Measurements from ENCODE around the gene LACTBL1. TPM values are rescaled to one million over a fixed set of nuclear protein-coding genes. Genes with fewer than 3 reads are reported as not detected.

Gene LACTBL1
- total and polyA plus RNA-seq, 2 experiments from 2014 or later = not detected

DNA sequence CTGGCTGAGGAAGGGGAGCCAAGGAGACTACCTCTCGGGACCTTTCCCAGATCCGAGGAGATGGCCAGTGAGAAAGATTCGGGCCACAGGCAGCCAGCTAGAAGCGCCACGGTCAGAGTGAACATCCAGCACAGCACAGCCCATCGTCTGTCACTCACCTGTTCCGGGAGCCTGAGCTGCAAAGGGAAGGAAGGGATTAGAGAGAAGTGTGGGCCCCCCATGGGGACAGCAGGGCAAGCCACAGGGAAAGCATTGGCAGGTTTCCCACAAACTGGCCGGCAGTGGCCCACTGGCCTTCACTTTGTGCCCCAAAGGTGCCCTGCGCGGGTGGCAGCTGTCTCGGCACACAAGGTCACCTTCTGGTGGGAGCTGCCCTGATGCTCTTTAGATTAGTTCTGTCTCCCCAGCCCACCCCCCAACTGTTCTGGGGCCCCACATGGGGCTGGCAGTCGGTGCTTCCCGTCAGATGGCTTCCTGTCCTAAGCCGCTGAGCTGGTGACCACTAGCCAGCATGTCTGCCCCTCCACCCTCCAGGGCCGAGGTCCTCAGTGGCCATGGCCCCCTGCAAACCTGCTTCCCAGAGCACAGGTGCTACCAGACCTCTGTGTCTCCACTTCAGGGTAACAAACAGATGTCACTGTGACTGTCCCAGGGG, 56.7 kb downstream of the LACTBL1 start:
- Mint-ChIP-seq H3K27ac (no peak overlapping the region), H3K27me3 (ENCODE audit: insufficient read depth, low read depth, poor library complexity) (peaks cover 4% of the 10 kb centered on the region), H3K4me3 (no peak overlapping the region), H3K4me1 (peaks cover 9% of the 10 kb centered on the region), H3K9me3 (no peaks in the 10 kb centered on the region), H3K36me3 (ENCODE audit: low read depth) (no peaks in the 10 kb centered on the region)
- ATAC-seq (peak; percentile 23), DNase-seq (ENCODE audit: low spot score) (no peak)
- no peaks in the 10 kb centered on the region for H3K4me1 ChIP-seq (ENCODE audit: insufficient read depth)
- no peak overlapping the region for H2AFZ ChIP-seq
- H3K27me3 ChIP-seq (ENCODE audit: insufficient read depth) = no peaks in the 10 kb centered on the region
- no peaks in the 10 kb centered on the region for H3F3A ChIP-seq (replicated peaks; ENCODE audit: low read depth)
- no peaks in the 10 kb centered on the region for H4K20me1 ChIP-seq (replicated peaks; ENCODE audit: insufficient read depth)
- no peaks in the 10 kb centered on the region for H3K9me2 ChIP-seq (ENCODE audit: insufficient read depth)
- H3K36me3 ChIP-seq (ENCODE audit: insufficient read depth) = no peaks in the 10 kb centered on the region
- H3K27ac ChIP-seq (ENCODE audit: low read depth) = no peak overlapping the region
- TF ChIP-seq ZNF462 (CRISPR knock-in tag; IDR thresholded peaks at IDR 0.05) (no peak), CTCF (conservative IDR thresholded peaks at IDR 0.05; ENCODE audit: low read depth in 2 of 2) (no peak)
- no peak overlapping the region for H3K4me3 ChIP-seq
- no peak overlapping the region for H3K4me2 ChIP-seq
- H3K79me2 ChIP-seq (replicated peaks; ENCODE audit: insufficient read depth) = no peaks in the 10 kb centered on the region

DNA sequence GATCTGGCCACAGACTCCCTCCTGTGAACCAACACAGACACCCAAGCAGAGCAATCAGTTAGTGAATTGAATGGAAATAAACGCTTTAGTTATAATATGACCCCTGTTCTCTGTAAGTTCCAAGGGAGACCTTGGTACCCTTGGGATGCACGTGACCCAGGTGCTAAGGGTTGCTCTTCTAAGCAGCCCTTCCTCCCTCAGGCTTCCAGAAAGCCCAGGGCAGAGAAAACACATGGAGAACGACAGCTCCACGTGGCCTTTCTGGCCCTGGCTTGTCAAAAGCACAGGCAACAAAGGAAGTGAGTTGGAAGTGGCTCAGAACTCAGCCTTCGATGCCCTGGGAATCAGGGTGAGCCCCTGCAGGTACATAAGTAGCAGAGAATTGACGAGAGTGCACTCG, 57.4 kb downstream of the LACTBL1 start:
- H3K27me3 ChIP-seq (ENCODE audit: insufficient read depth) = no peaks in the 10 kb centered on the region
- H3K4me3 ChIP-seq = no peak overlapping the region
- H3F3A ChIP-seq (replicated peaks; ENCODE audit: low read depth) = no peaks in the 10 kb centered on the region
- no peaks in the 10 kb centered on the region for H3K4me1 ChIP-seq (ENCODE audit: insufficient read depth)
- no peaks in the 10 kb centered on the region for H3K9me2 ChIP-seq (ENCODE audit: insufficient read depth)
- ATAC-seq (no peak), DNase-seq (ENCODE audit: low spot score) (no peak)
- H4K20me1 ChIP-seq (replicated peaks; ENCODE audit: insufficient read depth) = no peaks in the 10 kb centered on the region
- peaks cover 9% of the 10 kb centered on the region for H3K4me1 Mint-ChIP-seq
- no peak overlapping the region; the same call in 1 of the 2 replicates for H3K27ac Mint-ChIP-seq
- no peaks in the 10 kb centered on the region for H3K36me3 ChIP-seq (ENCODE audit: insufficient read depth)
- H2AFZ ChIP-seq = no peak overlapping the region
- H3K4me2 ChIP-seq = no peak overlapping the region
- no peaks in the 10 kb centered on the region for H3K79me2 ChIP-seq (replicated peaks; ENCODE audit: insufficient read depth)
- H3K4me3 Mint-ChIP-seq = no peak overlapping the region
- no peaks in the 10 kb centered on the region for H3K36me3 Mint-ChIP-seq (ENCODE audit: low read depth)
- no peak overlapping the region for H3K27ac ChIP-seq (ENCODE audit: low read depth)
- H3K9me3 Mint-ChIP-seq = no peaks in the 10 kb centered on the region
- H3K27me3 Mint-ChIP-seq (ENCODE audit: insufficient read depth, low read depth, poor library complexity) = peaks cover 4% of the 10 kb centered on the region
- TF ChIP-seq POLR2AphosphoS5 (IDR thresholded peaks at IDR 0.05; ENCODE audit: low read depth) (no peak), STAT1 (IDR thresholded peaks at IDR 0.05; ENCODE audit: unreplicated experiment) (no peak), REST (IDR thresholded peaks at IDR 0.05; ENCODE audit: unreplicated experiment) (no peak), EZH2 (IDR thresholded peaks at IDR 0.05; ENCODE audit: low read depth, unreplicated experiment) (no peak), ZNF331 (CRISPR knock-in tag; IDR thresholded peaks at IDR 0.05; ENCODE audit: low read depth) (no peak), CTCF (conservative IDR thresholded peaks at IDR 0.05; ENCODE audit: low read depth in 2 of 2) (no peak)
